ENCODE results near the gene IL10RA. TPM values are rescaled to one million over a fixed set of nuclear protein-coding genes. Genes with fewer than 3 reads are reported as not detected.

The IL10RA gene
- total and polyA plus RNA-seq, 9 of the 15 experiments (the other 6 are each of a cell fraction or from before 2014, with no cell fraction given) = 0.17 to 17.3 (median 2.9) TPM

GRCh38 chr11:118010738-118011461, 24.7 kb downstream of the IL10RA start (continued):
- TF ChIP-seq ZNF431 (CRISPR knock-in tag; IDR thresholded peaks at IDR 0.05) = no peak
- TF ChIP-seq LEF1 (IDR thresholded peaks at IDR 0.05) = no peak
- no peak for TF ChIP-seq TSHZ1 (CRISPR knock-in tag; IDR thresholded peaks at IDR 0.05)
- TF ChIP-seq ZBTB8A (IDR thresholded peaks at IDR 0.05; ENCODE audit: partially characterized antibody) = no peak
- TF ChIP-seq SAFB2 (IDR thresholded peaks at IDR 0.05; ENCODE audit: borderline replicate concordance, low read depth, low read length, severe bottlenecking) = no peak
- no peak for TF ChIP-seq KLF16 (IDR thresholded peaks at IDR 0.05)
- TF ChIP-seq BCLAF1 (IDR thresholded peaks at IDR 0.05; ENCODE audit: borderline replicate concordance in 1 of 2, control insufficient read depth in 1 of 2, low read depth in 2 of 2, low read length in 1 of 2) = no peak
- TF ChIP-seq EP300 (IDR thresholded peaks at IDR 0.05; ENCODE audit: low read length) = 0 out of 2 replicates have a peak, but pooled peaks have one; percentile 4
- no peak for TF ChIP-seq E4F1 (CRISPR knock-in tag; IDR thresholded peaks at IDR 0.05; ENCODE audit: borderline replicate concordance)
- no peak for TF ChIP-seq U2AF1 (optimal IDR thresholded peaks at IDR 0.05; ENCODE audit: low read depth, low read length)
- TF ChIP-seq BRF2 (IDR thresholded peaks at IDR 0.05; ENCODE audit: borderline replicate concordance, insufficient read depth, insufficient read length) = no peak
- TF ChIP-seq ZNF134 (CRISPR knock-in tag; conservative IDR thresholded peaks at IDR 0.05) = no peak
- TF ChIP-seq HDAC1 (IDR thresholded peaks at IDR 0.05) = peak in 1 of 2 experiments; percentile 19; a peak in 1 of 4 replicates
- no peak for TF ChIP-seq ZNF253 (CRISPR knock-in tag; conservative IDR thresholded peaks at IDR 0.05)
- TF ChIP-seq USF2 (CRISPR knock-in tag; IDR thresholded peaks at IDR 0.05) = no peak
- no peak for TF ChIP-seq FOS (IDR thresholded peaks at IDR 0.05; ENCODE audit: extremely low read depth, insufficient read length)
